ENCODE results near the gene PAX8. TPM values are rescaled to one million over a fixed set of nuclear protein-coding genes. Genes with fewer than 3 reads are reported as not detected.
A peak's percentile ranks its signal among the peaks of the same experiment; 100 is the strongest.

The PAX8 gene
- total RNA-seq, 1 donor, result 2.9 TPM

DNA sequence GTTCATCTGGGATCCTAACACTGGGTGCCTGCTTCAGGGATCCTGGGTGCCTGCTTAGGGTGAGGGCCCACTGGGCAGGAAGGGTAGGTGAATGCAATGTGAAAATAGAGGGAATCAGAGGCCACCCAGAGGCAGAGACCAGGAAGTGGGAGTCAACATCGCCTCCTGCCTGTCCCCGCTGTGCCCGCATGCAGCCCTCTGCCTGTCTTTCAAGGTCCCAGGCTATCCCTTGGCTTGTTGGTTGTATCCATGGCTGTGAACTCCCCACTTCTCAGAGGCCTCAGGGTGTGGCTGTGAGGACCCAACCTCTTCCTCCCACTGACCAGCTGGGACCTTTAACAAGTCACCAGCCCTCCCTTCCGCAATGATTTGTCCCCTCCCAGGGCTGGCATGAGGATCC is 78.5 kb downstream of the PAX8 start:
- peak; percentile 12 for TF ChIP-seq CTCF (IDR thresholded peaks at IDR 0.05; ENCODE audit: extremely low read depth, low read depth, low read length)
- Histone ChIP-seq H2AFZ (ENCODE audit: low read length) (no peak overlapping the region), H3K4me2 (ENCODE audit: insufficient read depth, low read length) (no peak overlapping the region)

DNA sequence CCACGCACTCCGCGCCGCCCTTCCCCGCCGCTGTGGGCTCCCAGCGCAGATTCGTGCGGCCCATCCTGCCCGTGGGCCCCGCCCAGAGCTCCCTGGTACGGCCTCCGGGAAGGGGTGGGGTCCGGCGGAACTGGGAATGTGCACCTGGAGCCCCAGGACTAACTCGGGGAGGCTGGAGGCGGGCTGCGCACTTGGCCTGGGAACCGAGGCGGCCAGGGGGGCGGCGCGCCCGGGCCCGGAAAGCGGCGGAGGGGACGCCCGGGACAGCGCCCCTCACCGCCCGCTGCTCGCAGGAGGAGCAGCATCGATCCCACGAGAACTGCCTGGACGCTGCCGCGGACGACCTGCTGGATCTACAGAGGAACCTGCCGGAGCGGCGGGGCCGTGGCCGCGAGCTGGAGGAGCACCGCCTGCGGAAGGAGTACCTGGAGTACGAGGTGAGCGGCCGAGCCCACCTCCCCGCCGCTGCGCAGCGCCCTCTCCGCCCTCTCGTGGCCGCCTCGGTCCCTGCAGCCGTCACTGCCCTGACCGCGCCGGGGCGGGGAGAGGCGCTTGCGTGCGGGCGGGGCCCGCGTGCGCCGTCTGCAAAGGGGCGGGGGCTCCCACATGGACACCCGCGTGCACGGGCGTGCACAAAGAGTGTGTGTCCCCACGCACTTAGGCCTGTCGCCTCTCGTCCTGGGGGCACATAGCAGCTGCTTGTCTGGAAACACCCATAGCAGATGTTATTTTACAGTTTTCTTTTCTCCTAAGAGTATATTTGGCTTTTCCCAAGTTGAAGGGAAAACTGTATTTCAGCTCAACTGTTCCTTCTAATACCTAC is 79.7 kb downstream of the PAX8 start:
- DNase-seq (ENCODE audit: insufficient read length, low spot score, missing footprints), result peak; percentile 97
- Histone ChIP-seq H3K4me3 (ENCODE audit: insufficient read depth, low read length) (peak overlapping the region; percentile 77), H3K79me2 (ENCODE audit: insufficient read depth, low read length) (no peaks in the 10 kb centered on the region), H4K20me1 (ENCODE audit: insufficient read depth, low read length) (peaks cover 2% of the 10 kb centered on the region), H3K4me1 (ENCODE audit: insufficient read depth, low read length) (peaks cover 13% of the 10 kb centered on the region), H3K9me3 (ENCODE audit: low read depth, low read length) (no peaks in the 10 kb centered on the region), H3K27ac (ENCODE audit: low read depth, low read length) (no peak overlapping the region), H3K4me2 (ENCODE audit: insufficient read depth, low read length) (peak overlapping the region; percentile 97), H2AFZ (ENCODE audit: low read length) (peak overlapping the region; percentile 83), H3K27me3 (ENCODE audit: insufficient read depth, low read length) (no peaks in the 10 kb centered on the region), H3K36me3 (ENCODE audit: insufficient read depth, low read length) (no peaks in the 10 kb centered on the region)
- TF ChIP-seq CTCF (IDR thresholded peaks at IDR 0.05; ENCODE audit: extremely low read depth, low read depth, low read length), result peak; percentile 70

More for the DNA sequence above, 78.5 kb downstream of the PAX8 start:
- H3K4me3 ChIP-seq (ENCODE audit: insufficient read depth, low read length), result no peak overlapping the region
- no peaks in the 10 kb centered on the region for H4K20me1 ChIP-seq (ENCODE audit: insufficient read depth, low read length)
- peaks cover 13% of the 10 kb centered on the region for H3K4me1 ChIP-seq (ENCODE audit: insufficient read depth, low read length)
- no peaks in the 10 kb centered on the region for H3K36me3 ChIP-seq (ENCODE audit: insufficient read depth, low read length)
- no peaks in the 10 kb centered on the region for H3K27me3 ChIP-seq (ENCODE audit: insufficient read depth, low read length)
- no peak for DNase-seq (ENCODE audit: insufficient read length, low spot score, missing footprints)
- H3K79me2 ChIP-seq (ENCODE audit: insufficient read depth, low read length), result no peaks in the 10 kb centered on the region
- H3K27ac ChIP-seq (ENCODE audit: low read depth, low read length), result no peak overlapping the region
- no peaks in the 10 kb centered on the region for H3K9me3 ChIP-seq (ENCODE audit: low read depth, low read length)

GRCh38 chr2:113198048-113198789 is 80.5 kb downstream of the PAX8 start:
- DNase-seq (ENCODE audit: insufficient read length, low spot score, missing footprints), result no peak
- peaks cover 12% of the 10 kb centered on the region for H3K4me1 ChIP-seq (ENCODE audit: insufficient read depth, low read length)
- peak overlapping the region; percentile 97 for H3K4me2 ChIP-seq (ENCODE audit: insufficient read depth, low read length)
- no peaks in the 10 kb centered on the region for H3K36me3 ChIP-seq (ENCODE audit: insufficient read depth, low read length)
- H2AFZ ChIP-seq (ENCODE audit: low read length), result peak overlapping the region; percentile 83
- no peaks in the 10 kb centered on the region for H3K79me2 ChIP-seq (ENCODE audit: insufficient read depth, low read length)
- H4K20me1 ChIP-seq (ENCODE audit: insufficient read depth, low read length), result peaks cover 2% of the 10 kb centered on the region
- H3K27ac ChIP-seq (ENCODE audit: low read depth, low read length), result no peak overlapping the region
- no peaks in the 10 kb centered on the region for H3K27me3 ChIP-seq (ENCODE audit: insufficient read depth, low read length)
- H3K4me3 ChIP-seq (ENCODE audit: insufficient read depth, low read length), result peak overlapping the region; percentile 77
- H3K9me3 ChIP-seq (ENCODE audit: low read depth, low read length), result no peaks in the 10 kb centered on the region
- no peak for TF ChIP-seq CTCF (IDR thresholded peaks at IDR 0.05; ENCODE audit: extremely low read depth, low read depth, low read length)

Measured in osteoblast (primary cell).